Measurements from ENCODE around the gene SH2B2.

Gene SH2B2

GRCh38 chr7:102286237-102287110 is at the start of gene SH2B2:
TSS of gene SH2B2 (plus strand) at chr7:102286868. CDS start at chr7:102300551, 13,683 bp downstream.
- Mint-ChIP-seq H3K4me1 (ENCODE audit: low read depth) (peaks cover 23% of the 10 kb centered on the region), H3K36me3 (ENCODE audit: low read depth) (no peaks in the 10 kb centered on the region), H3K4me3 (peak within 1 kb of the TSS; percentile 53), H3K9me3 (no peaks in the 10 kb centered on the region), H3K27me3 (ENCODE audit: low read depth) (peaks cover 22% of the 10 kb centered on the region), H3K27ac (no peak within 1 kb of the TSS)

GRCh38 chr7:102239206-102239820 is 47.4 kb upstream of the SH2B2 start:
- Mint-ChIP-seq H3K4me3 (no peak overlapping the region), H3K36me3 (ENCODE audit: low read depth) (peaks cover 1% of the 10 kb centered on the region), H3K9me3 (no peaks in the 10 kb centered on the region)

GRCh38 chr7:102241431-102241830 is 45.2 kb upstream of the SH2B2 start:
- H3K4me3 Mint-ChIP-seq, result no peak overlapping the region
- H3K36me3 Mint-ChIP-seq (ENCODE audit: low read depth), result no peaks in the 10 kb centered on the region
- no peak overlapping the region for H3K27ac Mint-ChIP-seq
- H3K27me3 Mint-ChIP-seq (ENCODE audit: low read depth), result no peaks in the 10 kb centered on the region
- no peaks in the 10 kb centered on the region for H3K9me3 Mint-ChIP-seq
- H3K4me1 Mint-ChIP-seq (ENCODE audit: low read depth), result no peaks in the 10 kb centered on the region

More at GRCh38 chr7:102239206-102239820, 47.4 kb upstream of the SH2B2 start:
- Mint-ChIP-seq H3K4me1 (ENCODE audit: low read depth) (no peaks in the 10 kb centered on the region), H3K27me3 (ENCODE audit: low read depth) (no peaks in the 10 kb centered on the region), H3K27ac (no peak overlapping the region)

GRCh38 chr7:102244601-102245000 is 42.1 kb upstream of the SH2B2 start:
- Mint-ChIP-seq H3K4me3 (no peak overlapping the region), H3K27ac (no peak overlapping the region), H3K36me3 (ENCODE audit: low read depth) (no peaks in the 10 kb centered on the region), H3K27me3 (ENCODE audit: low read depth) (no peaks in the 10 kb centered on the region), H3K4me1 (ENCODE audit: low read depth) (no peaks in the 10 kb centered on the region), H3K9me3 (no peaks in the 10 kb centered on the region)

- Mint-ChIP-seq H3K27ac (no peak overlapping the region), H3K36me3 (ENCODE audit: low read depth) (no peaks in the 10 kb centered on the region), H3K4me3 (no peak overlapping the region)
These were observed 38.6 kb upstream of the SH2B2 start for GRCh38 chr7:102248081-102248455.

GRCh38 chr7:102248456-102249395 is 37.9 kb upstream of the SH2B2 start:
- H3K9me3 Mint-ChIP-seq, result no peaks in the 10 kb centered on the region
- no peaks in the 10 kb centered on the region for H3K27me3 Mint-ChIP-seq (ENCODE audit: low read depth)
- H3K4me3 Mint-ChIP-seq, result no peak overlapping the region
- no peak overlapping the region for H3K27ac Mint-ChIP-seq
- H3K4me1 Mint-ChIP-seq (ENCODE audit: low read depth), result no peaks in the 10 kb centered on the region
- H3K36me3 Mint-ChIP-seq (ENCODE audit: low read depth), result no peaks in the 10 kb centered on the region

More at GRCh38 chr7:102248081-102248455, 38.6 kb upstream of the SH2B2 start:
- Mint-ChIP-seq H3K27me3 (ENCODE audit: low read depth) (no peaks in the 10 kb centered on the region), H3K9me3 (no peaks in the 10 kb centered on the region), H3K4me1 (ENCODE audit: low read depth) (no peaks in the 10 kb centered on the region)

GRCh38 chr7:102251531-102252365 is 34.9 kb upstream of the SH2B2 start:
- Mint-ChIP-seq H3K9me3 (no peaks in the 10 kb centered on the region), H3K4me1 (ENCODE audit: low read depth) (no peaks in the 10 kb centered on the region), H3K4me3 (no peak overlapping the region), H3K27me3 (ENCODE audit: low read depth) (no peaks in the 10 kb centered on the region), H3K27ac (no peak overlapping the region), H3K36me3 (ENCODE audit: low read depth) (no peaks in the 10 kb centered on the region)

- Mint-ChIP-seq H3K27ac (no peak overlapping the region), H3K4me1 (ENCODE audit: low read depth) (no peaks in the 10 kb centered on the region), H3K9me3 (no peaks in the 10 kb centered on the region), H3K4me3 (no peak overlapping the region), H3K36me3 (ENCODE audit: low read depth) (no peaks in the 10 kb centered on the region), H3K27me3 (ENCODE audit: low read depth) (no peaks in the 10 kb centered on the region)
These were observed 34.2 kb upstream of the SH2B2 start for GRCh38 chr7:102252366-102252982.

GRCh38 chr7:102253066-102253972 is 33.3 kb upstream of the SH2B2 start:
- Mint-ChIP-seq H3K36me3 (ENCODE audit: low read depth) (no peaks in the 10 kb centered on the region), H3K27me3 (ENCODE audit: low read depth) (no peaks in the 10 kb centered on the region), H3K4me1 (ENCODE audit: low read depth) (no peaks in the 10 kb centered on the region), H3K9me3 (no peaks in the 10 kb centered on the region), H3K27ac (no peak overlapping the region), H3K4me3 (no peak overlapping the region)

GRCh38 chr7:102253973-102254370 is 32.7 kb upstream of the SH2B2 start:
- no peaks in the 10 kb centered on the region for H3K4me1 Mint-ChIP-seq (ENCODE audit: low read depth)
- H3K4me3 Mint-ChIP-seq, result no peak overlapping the region
- no peaks in the 10 kb centered on the region for H3K36me3 Mint-ChIP-seq (ENCODE audit: low read depth)
- no peaks in the 10 kb centered on the region for H3K9me3 Mint-ChIP-seq
- H3K27me3 Mint-ChIP-seq (ENCODE audit: low read depth), result no peaks in the 10 kb centered on the region
- no peak overlapping the region for H3K27ac Mint-ChIP-seq

- H3K36me3 Mint-ChIP-seq (ENCODE audit: low read depth), result no peaks in the 10 kb centered on the region
- no peaks in the 10 kb centered on the region for H3K9me3 Mint-ChIP-seq
- H3K4me1 Mint-ChIP-seq (ENCODE audit: low read depth), result no peaks in the 10 kb centered on the region
- no peak overlapping the region for H3K27ac Mint-ChIP-seq
- no peaks in the 10 kb centered on the region for H3K27me3 Mint-ChIP-seq (ENCODE audit: low read depth)
- H3K4me3 Mint-ChIP-seq, result no peak overlapping the region
These were observed 32.1 kb upstream of the SH2B2 start for GRCh38 chr7:102254521-102254920.

GRCh38 chr7:102255501-102255900 is 31.2 kb upstream of the SH2B2 start:
- no peak overlapping the region for H3K4me3 Mint-ChIP-seq
- H3K4me1 Mint-ChIP-seq (ENCODE audit: low read depth), result no peaks in the 10 kb centered on the region
- no peaks in the 10 kb centered on the region for H3K27me3 Mint-ChIP-seq (ENCODE audit: low read depth)
- no peaks in the 10 kb centered on the region for H3K36me3 Mint-ChIP-seq (ENCODE audit: low read depth)
- H3K9me3 Mint-ChIP-seq, result no peaks in the 10 kb centered on the region
- H3K27ac Mint-ChIP-seq, result no peak overlapping the region

- Mint-ChIP-seq H3K4me3 (no peak overlapping the region), H3K36me3 (ENCODE audit: low read depth) (no peaks in the 10 kb centered on the region), H3K4me1 (ENCODE audit: low read depth) (no peaks in the 10 kb centered on the region), H3K27me3 (ENCODE audit: low read depth) (no peaks in the 10 kb centered on the region), H3K27ac (no peak overlapping the region), H3K9me3 (no peaks in the 10 kb centered on the region)
These were observed 30.8 kb upstream of the SH2B2 start for GRCh38 chr7:102255916-102256315.

Data from T-helper 1 cell treated with Interleukin-12 subunit alpha and Interleukin-12 subunit beta and Interleukin-4 antibody, amounts not matched to agents 30 μg/mL and 1 μg/mL, for 36 hours (primary cell).